ENCODE measurements around the gene TNFAIP8L2. TPM values are rescaled to one million over a fixed set of nuclear protein-coding genes. Genes with fewer than 3 reads are reported as not detected.

TNFAIP8L2 gene
- total and polyA plus RNA-seq, 4 experiments from 2014 or later = 10.8 to 49.7 (median 44.1) TPM

DNA sequence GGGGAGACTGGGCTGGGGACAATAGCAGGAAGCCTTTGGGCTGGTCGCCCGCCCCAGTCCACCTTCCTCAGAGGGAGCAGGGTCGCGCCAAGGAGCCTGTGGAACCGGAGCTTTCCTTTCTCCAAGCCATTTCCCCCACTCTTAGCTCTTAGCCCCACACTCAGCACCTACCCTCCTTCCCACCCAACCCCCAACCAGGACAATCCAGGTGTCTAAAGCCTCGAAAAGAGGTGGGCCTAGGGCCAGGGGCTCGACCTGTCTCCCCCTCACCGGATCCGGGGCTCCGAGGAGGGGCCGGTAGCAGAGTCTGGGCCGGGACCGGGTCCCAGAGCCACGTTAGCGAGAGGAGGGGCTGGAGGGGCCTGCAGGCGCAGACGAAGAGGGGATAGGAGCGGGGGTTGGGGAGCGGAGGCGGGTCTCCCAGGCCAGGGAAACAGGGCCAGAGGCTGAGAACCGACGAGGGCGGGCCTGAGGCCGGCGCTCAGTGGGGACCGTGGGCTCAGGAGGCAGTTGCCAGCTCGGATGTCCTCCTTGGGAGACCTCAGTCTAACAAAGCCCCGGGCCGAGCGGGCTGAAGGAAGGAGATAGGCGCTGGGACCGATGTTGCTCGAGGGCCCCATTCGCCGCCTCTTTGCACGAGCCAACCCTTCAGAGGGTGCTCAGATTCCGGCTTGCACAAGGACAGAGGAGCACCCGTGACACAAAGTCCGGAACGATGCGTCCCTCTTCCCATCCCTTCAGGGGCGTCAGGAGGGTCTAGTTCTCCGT, 11.0 kb upstream of the TNFAIP8L2 start:
- CTCF ChIA-PET (ENCODE audit: partially characterized antibody) = interaction anchor here (0.7 to 1.7 kb wide), 4 partner anchors 10 to 46 kb away, joined by 3 to 9 read pairs (median 6); partner anchors contain the start of gene TNFAIP8L2
- Histone ChIP-seq H3K36me3 (ENCODE audit: insufficient read depth, low read length) (no peaks in the 10 kb centered on the region), H3K27me3 (ENCODE audit: insufficient read depth, low read length) (no peaks in the 10 kb centered on the region), H3K4me3 (ENCODE audit: low read length in 2 of 2) (peak overlapping the region; percentile 83), H3K4me1 (ENCODE audit: insufficient read depth, low read length) (peaks cover 24% of the 10 kb centered on the region), H3K9me3 (ENCODE audit: control insufficient read depth in 1 of 2, low read length in 2 of 2) (no peaks in the 10 kb centered on the region), H3K27ac (ENCODE audit: low read depth, low read length) (peak overlapping the region; percentile 56)
- H3K4me1 Mint-ChIP-seq = peaks cover 9 to 33% (median 17%) of the 10 kb centered on the region in 4 donors
- H3K4me3 Mint-ChIP-seq = peak overlapping the region; percentile 92 to 98 (median 97)
- DNase-seq = peak in 2 of 5 donors; percentile 24 to 30
- peak overlapping the region in 3 of 7 donors; percentile 57 to 88 (median 78) for H3K27ac Mint-ChIP-seq
- H3K9me3 Mint-ChIP-seq = no peaks in the 10 kb centered on the region
- H3K36me3 Mint-ChIP-seq = peaks cover 0 to 2% of the 10 kb centered on the region in 2 donors
- intact Hi-C loops (cut with micrococcal nuclease) = loop anchor here (1.0 to 2.0 kb wide), 2 partner anchors 12 to 15 kb away; no protein-coding TSS in a partner anchor
- POLR2A ChIA-PET (ENCODE audit: partially characterized antibody) = interaction anchor here (1.0 to 1.6 kb wide), 4 partner anchors 11 to 167 kb away, joined by 3 to 5 read pairs (median 4); partner anchors contain the start of gene TNFAIP8L2
- peaks cover 0 to 2% of the 10 kb centered on the region in 2 donors for H3K27me3 Mint-ChIP-seq

DNA sequence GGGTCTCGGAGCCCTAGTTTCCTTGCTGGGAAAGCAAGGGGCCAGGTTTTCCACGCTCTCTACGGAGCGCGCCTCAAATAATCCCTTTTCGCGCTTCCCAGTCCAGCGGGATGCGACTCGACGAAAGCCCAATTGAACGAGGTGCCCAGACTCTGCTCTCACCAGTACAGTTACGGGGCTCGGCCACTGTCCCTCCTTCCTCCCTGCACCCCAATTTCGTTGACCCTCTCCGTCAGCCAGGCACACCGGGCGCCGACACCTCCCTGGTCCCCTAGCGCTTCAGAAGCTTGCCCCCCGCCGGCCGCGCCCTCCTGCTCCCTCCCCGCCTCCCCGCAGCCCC, 10.4 kb upstream of the TNFAIP8L2 start:
- Histone ChIP-seq H3K36me3 (ENCODE audit: insufficient read depth, low read length) (no peaks in the 10 kb centered on the region), H3K9me3 (ENCODE audit: control insufficient read depth in 1 of 2, low read length in 2 of 2) (no peaks in the 10 kb centered on the region), H3K4me3 (ENCODE audit: low read length in 2 of 2) (peak overlapping the region; percentile 83), H3K27ac (ENCODE audit: low read depth, low read length) (peak overlapping the region; percentile 56), H3K4me1 (ENCODE audit: insufficient read depth, low read length) (peaks cover 24% of the 10 kb centered on the region), H3K27me3 (ENCODE audit: insufficient read depth, low read length) (no peaks in the 10 kb centered on the region)
- intact Hi-C loops (cut with micrococcal nuclease) = loop anchor here (1.0 to 2.0 kb wide), 2 partner anchors 11 to 15 kb away; no protein-coding TSS in a partner anchor
- H3K4me1 Mint-ChIP-seq = peaks cover 9 to 33% (median 17%) of the 10 kb centered on the region in 4 donors
- POLR2A ChIA-PET (ENCODE audit: partially characterized antibody) = interaction anchor here (1.5 to 2.7 kb wide), 4 partner anchors 11 to 78 kb away, joined by 3 to 20 read pairs (median 6); partner anchors contain the start of gene TNFAIP8L2
- CTCF ChIA-PET (ENCODE audit: partially characterized antibody) = interaction anchor here (1.6 kb wide), 1 partner anchor 46 kb away, joined by 9 read pairs; no protein-coding TSS in a partner anchor
- H3K27ac Mint-ChIP-seq = peak overlapping the region in 5 of 7 donors; percentile 54 to 95 (median 78)
- H3K27me3 Mint-ChIP-seq = peaks cover 0 to 2% of the 10 kb centered on the region in 2 donors
- DNase-seq = no peak
- H3K9me3 Mint-ChIP-seq = no peaks in the 10 kb centered on the region
- peaks cover 0 to 2% of the 10 kb centered on the region in 2 donors for H3K36me3 Mint-ChIP-seq
- H3K4me3 Mint-ChIP-seq = peak overlapping the region; percentile 92 to 98 (median 97)

DNA sequence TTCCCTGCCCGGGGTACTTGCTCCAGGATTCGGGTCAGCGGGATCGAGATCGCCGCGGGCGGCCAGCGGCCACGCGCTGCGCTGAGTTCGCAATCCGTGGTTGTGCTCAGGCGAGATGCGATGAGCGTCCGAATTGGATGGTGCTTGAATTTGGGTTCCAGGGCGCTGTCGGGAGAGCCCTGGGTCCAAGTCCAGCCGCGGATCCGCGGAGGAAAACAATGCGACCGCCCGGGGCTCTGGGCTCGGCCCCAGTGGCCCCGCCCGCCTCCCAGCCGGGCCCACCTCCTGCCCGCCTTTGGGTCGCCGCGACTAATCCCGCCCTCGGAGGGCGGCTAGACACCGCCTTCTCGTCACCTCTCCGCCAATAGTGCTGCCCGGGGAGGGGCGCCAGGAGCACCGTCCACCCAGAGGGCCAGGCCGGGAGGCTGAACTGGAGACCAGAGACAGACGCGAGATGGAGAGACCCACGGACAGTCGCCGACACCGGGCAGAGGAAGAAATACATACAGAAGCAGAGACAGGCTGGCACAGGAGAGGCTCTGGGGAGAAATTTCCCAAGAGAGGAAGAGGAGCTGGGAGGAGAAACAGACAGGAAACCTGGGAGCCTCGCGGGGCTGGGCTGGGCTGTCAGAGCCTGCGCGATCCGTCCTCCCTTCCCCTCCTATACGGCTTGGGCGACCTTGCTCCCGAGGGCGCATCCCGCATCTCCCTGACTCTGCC, 9.9 kb upstream of the TNFAIP8L2 start, which contains the start of gene SEMA6C:
Gene SEMA6C, minus strand, starts transcription at position 220 of the 720 bp plus-strand sequence. CDS start 4,010 bp downstream, outside the sequence.
- intact Hi-C loops (cut with micrococcal nuclease) = loop anchor here (1.0 to 2.0 kb wide), 2 partner anchors 11 to 16 kb away; no protein-coding TSS in a partner anchor
- CTCF ChIA-PET (ENCODE audit: partially characterized antibody) = interaction anchor here (0.8 to 1.2 kb wide), 3 partner anchors 9 to 47 kb away, joined by 3 to 5 read pairs (median 4); partner anchors contain the start of gene TNFAIP8L2
- POLR2A ChIA-PET (ENCODE audit: partially characterized antibody) = interaction anchor here (0.6 to 2.7 kb wide), 7 partner anchors 11 to 135 kb away, joined by 3 to 20 read pairs (median 3); partner anchors contain the start of genes LYSMD1, SCNM1 and TNFAIP8L2
- Histone ChIP-seq H3K36me3 (ENCODE audit: insufficient read depth, low read length) (no peaks in the 10 kb centered on the region), H3K27me3 (ENCODE audit: insufficient read depth, low read length) (no peaks in the 10 kb centered on the region), H3K4me3 (ENCODE audit: low read length in 2 of 2) (peak within 1 kb of the TSS; percentile 83), H3K4me1 (ENCODE audit: insufficient read depth, low read length) (peaks cover 24% of the 10 kb centered on the region), H3K9me3 (ENCODE audit: control insufficient read depth in 1 of 2, low read length in 2 of 2) (no peaks in the 10 kb centered on the region), H3K27ac (ENCODE audit: low read depth, low read length) (peak within 1 kb of the TSS; percentile 56)
- DNase-seq = peak; percentile 80 to 88 (median 81)
- peaks cover 0 to 2% of the 10 kb centered on the region in 2 donors for H3K27me3 Mint-ChIP-seq
- H3K27ac Mint-ChIP-seq = peak within 1 kb of the TSS; percentile 37 to 96 (median 94)
- H3K4me1 Mint-ChIP-seq = peaks cover 9 to 33% (median 17%) of the 10 kb centered on the region in 4 donors
- H3K36me3 Mint-ChIP-seq = peaks cover 0 to 2% of the 10 kb centered on the region in 2 donors
- no peaks in the 10 kb centered on the region for H3K9me3 Mint-ChIP-seq
- peak within 1 kb of the TSS; percentile 92 to 98 (median 97) for H3K4me3 Mint-ChIP-seq

DNA sequence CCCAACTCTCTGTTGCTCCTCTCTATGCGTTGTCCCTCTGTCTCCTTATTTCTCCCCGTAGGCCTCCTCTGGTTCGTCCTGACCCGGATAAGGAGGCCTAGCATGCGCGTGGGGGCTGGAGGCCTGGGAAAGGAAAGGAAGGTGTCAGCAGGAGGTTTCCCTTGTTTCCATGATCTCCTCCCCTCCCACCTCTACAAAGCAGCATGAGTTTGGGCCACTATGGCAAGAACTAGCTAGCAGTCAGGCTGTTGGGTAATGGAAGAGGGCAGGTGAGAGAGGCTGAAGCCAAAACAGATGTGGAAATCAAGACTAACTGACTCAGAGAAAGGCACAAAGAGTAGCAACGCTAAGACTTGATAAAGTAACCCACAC, 9.3 kb upstream of the TNFAIP8L2 start:
- peak overlapping the region in 6 of 7 donors; percentile 54 to 96 (median 94) for H3K27ac Mint-ChIP-seq
- ChIA-PET CTCF (ENCODE audit: partially characterized antibody) (interaction anchor here (0.8 to 1.2 kb wide), 3 partner anchors 8 to 47 kb away, joined by 3 to 5 read pairs (median 4); partner anchors contain the start of gene TNFAIP8L2), POLR2A (ENCODE audit: partially characterized antibody) (interaction anchor here (0.6 to 2.7 kb wide), 7 partner anchors 10 to 134 kb away, joined by 3 to 20 read pairs (median 3); partner anchors contain the start of genes LYSMD1, SCNM1 and TNFAIP8L2)
- Histone ChIP-seq H3K27me3 (ENCODE audit: insufficient read depth, low read length) (no peaks in the 10 kb centered on the region), H3K9me3 (ENCODE audit: control insufficient read depth in 1 of 2, low read length in 2 of 2) (no peaks in the 10 kb centered on the region), H3K4me3 (ENCODE audit: low read length in 2 of 2) (peak overlapping the region; percentile 83), H3K36me3 (ENCODE audit: insufficient read depth, low read length) (no peaks in the 10 kb centered on the region), H3K4me1 (ENCODE audit: insufficient read depth, low read length) (peaks cover 24% of the 10 kb centered on the region), H3K27ac (ENCODE audit: low read depth, low read length) (peak overlapping the region; percentile 56)
- peaks cover 0 to 2% of the 10 kb centered on the region in 2 donors for H3K27me3 Mint-ChIP-seq
- no peak for DNase-seq
- peaks cover 0 to 2% of the 10 kb centered on the region in 2 donors for H3K36me3 Mint-ChIP-seq
- peak overlapping the region; percentile 92 to 98 (median 97) for H3K4me3 Mint-ChIP-seq
- intact Hi-C loops (cut with micrococcal nuclease) = loop anchor here (2.0 kb wide), 1 partner anchor 16 kb away; no protein-coding TSS in a partner anchor
- H3K4me1 Mint-ChIP-seq = peaks cover 9 to 33% (median 17%) of the 10 kb centered on the region in 4 donors
- no peaks in the 10 kb centered on the region for H3K9me3 Mint-ChIP-seq

DNA sequence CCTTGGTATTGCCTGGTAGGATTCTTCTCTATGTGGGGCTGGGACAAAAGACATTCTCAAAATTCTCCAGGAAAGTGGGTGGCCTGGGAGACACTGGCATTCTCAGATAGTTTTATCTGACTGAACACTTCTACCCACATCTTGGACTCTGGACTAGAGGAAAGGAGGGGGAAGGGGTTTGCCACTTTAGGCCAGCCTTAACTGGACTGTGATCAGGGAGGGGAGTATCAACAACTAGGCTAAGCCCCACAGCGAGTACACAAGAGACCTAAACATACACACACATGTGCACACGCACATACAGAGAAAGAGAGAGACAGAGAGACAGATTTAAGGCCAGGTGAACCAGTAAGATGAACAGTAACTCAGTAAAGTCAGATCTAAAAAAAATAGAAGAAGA, 8.8 kb upstream of the TNFAIP8L2 start:
- intact Hi-C loops (cut with micrococcal nuclease) = loop anchor here (2.0 kb wide), 1 partner anchor 17 kb away; no protein-coding TSS in a partner anchor
- Mint-ChIP-seq H3K4me3 (peak overlapping the region; percentile 57 to 98 (median 96)), H3K4me1 (peaks cover 9 to 33% (median 17%) of the 10 kb centered on the region in 4 donors), H3K9me3 (no peaks in the 10 kb centered on the region), H3K36me3 (peaks cover 0 to 2% of the 10 kb centered on the region in 2 donors), H3K27ac (peak overlapping the region in 4 of 7 donors; percentile 25 to 96 (median 74)), H3K27me3 (peaks cover 0 to 2% of the 10 kb centered on the region in 2 donors)
- Histone ChIP-seq H3K4me3 (ENCODE audit: low read length in 2 of 2) (no peak overlapping the region), H3K36me3 (ENCODE audit: insufficient read depth, low read length) (no peaks in the 10 kb centered on the region), H3K27me3 (ENCODE audit: insufficient read depth, low read length) (no peaks in the 10 kb centered on the region), H3K27ac (ENCODE audit: low read depth, low read length) (no peak overlapping the region), H3K4me1 (ENCODE audit: insufficient read depth, low read length) (peaks cover 24% of the 10 kb centered on the region), H3K9me3 (ENCODE audit: control insufficient read depth in 1 of 2, low read length in 2 of 2) (no peaks in the 10 kb centered on the region)
- ChIA-PET POLR2A (ENCODE audit: partially characterized antibody) (interaction anchor here (0.9 to 2.7 kb wide), 4 partner anchors 9 to 138 kb away, joined by 3 to 20 read pairs (median 5); partner anchors contain the start of gene TNFAIP8L2), CTCF (ENCODE audit: partially characterized antibody) (interaction anchor here (1.2 to 1.9 kb wide), 4 partner anchors 48 to 225 kb away, joined by 3 to 10 read pairs (median 6); no protein-coding TSS in a partner anchor)
- no peak for DNase-seq

DNA sequence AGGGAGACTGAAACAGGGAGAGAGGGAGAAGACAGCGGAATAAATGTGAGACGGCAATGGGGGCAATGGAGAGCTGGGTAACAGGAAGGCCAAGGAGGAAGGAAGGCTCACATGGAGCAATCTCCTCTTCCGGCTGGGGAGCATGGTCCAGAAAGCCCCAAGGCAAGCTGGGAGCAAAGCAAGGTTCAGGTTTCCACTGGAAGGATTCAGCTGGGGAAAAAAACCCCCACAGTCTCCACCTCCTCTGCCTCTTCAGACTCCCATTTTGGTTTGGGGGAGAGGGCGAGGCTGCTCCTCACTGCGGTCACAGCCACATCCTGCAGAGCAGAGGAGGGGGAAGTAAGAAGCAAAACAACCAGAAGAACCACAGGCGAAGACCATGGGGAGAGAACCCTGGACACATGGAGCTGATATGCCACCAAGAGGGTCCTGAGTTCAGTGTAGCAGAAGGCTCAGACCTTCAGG, 650 bp downstream of the TNFAIP8L2 start:
- Histone ChIP-seq H3K4me1 (ENCODE audit: insufficient read depth, low read length) (peaks cover 54% of the 10 kb centered on the region), H3K27me3 (ENCODE audit: insufficient read depth, low read length) (no peaks in the 10 kb centered on the region), H3K27ac (ENCODE audit: low read depth, low read length) (peak overlapping the region; percentile 68), H3K9me3 (ENCODE audit: control insufficient read depth in 1 of 2, low read length in 2 of 2) (no peaks in the 10 kb centered on the region), H3K36me3 (ENCODE audit: insufficient read depth, low read length) (peaks cover 11% of the 10 kb centered on the region), H3K4me3 (ENCODE audit: low read length in 2 of 2) (peak overlapping the region; percentile 82 to 98)
- H3K27ac Mint-ChIP-seq = peak overlapping the region; percentile 89 to 96 (median 94)
- H3K27me3 Mint-ChIP-seq = no peaks in the 10 kb centered on the region
- H3K4me1 Mint-ChIP-seq = peaks cover 31 to 62% (median 41%) of the 10 kb centered on the region in 4 donors
- ChIA-PET POLR2A (ENCODE audit: partially characterized antibody) (interaction anchor here (0.6 to 7.8 kb wide), 34 partner anchors 10 to 596 kb away, joined by 3 to 79 read pairs (median 5); partner anchors contain the start of genes C1orf56, CDC42SE1, CERS2 and GABPB2), CTCF (ENCODE audit: partially characterized antibody) (interaction anchor here (0.6 to 6.5 kb wide), 31 partner anchors 8 to 876 kb away, joined by 3 to 324 read pairs (median 6); partner anchors contain the start of genes C1orf56, CDC42SE1, GABPB2 and LYSMD1)
- H3K4me3 Mint-ChIP-seq = peak overlapping the region; percentile 98 to 100 (median 98)
- DNase-seq = peak; percentile 68 to 79 (median 70)
- H3K36me3 Mint-ChIP-seq = peaks cover 33 to 38% of the 10 kb centered on the region in 2 donors
- no peaks in the 10 kb centered on the region for H3K9me3 Mint-ChIP-seq
- intact Hi-C loops (cut with micrococcal nuclease) = loop anchor here (1.0 to 5.0 kb wide), 8 partner anchors 8 to 595 kb away; partner anchors contain the start of genes LYSMD1, MINDY1, PI4KB and PRUNE1

Measured in CD4-positive, alpha-beta memory T cell (primary cell).